HCEC 1CT (cell line): ENCODE results near the gene CD9.
A peak's percentile ranks its signal among the peaks of the same experiment; 100 is the strongest.
"Not testable (repeated sequence)": the region's sequence is repeated elsewhere in the genome, so short reads cannot be mapped to it uniquely, and the experiment has no call there.

Experiments used
- DNase-seq: peaks from one replicate; pipeline ENCODE4 v3.0.0-alpha.2; 2017

CD9 gene

GRCh38 chr12:6180268-6181051 lies 19.7 kb upstream of the CD9 start:
- DNase-seq = peak; percentile 94

- DNase-seq = no peak
These were observed 19.0 kb upstream of the CD9 start for GRCh38 chr12:6181166-6181565.

- DNase-seq = no peak
These were observed 18.5 kb upstream of the CD9 start for GRCh38 chr12:6181583-6182278.

GRCh38 chr12:6182279-6182898 lies 17.8 kb upstream of the CD9 start:
- peak; percentile 55 for DNase-seq

- peak; percentile 71 for DNase-seq
These were observed 16.3 kb upstream of the CD9 start for GRCh38 chr12:6183689-6184428.

- DNase-seq = no peak
These were observed 14.0 kb upstream of the CD9 start for GRCh38 chr12:6185961-6186827.

- no peak for DNase-seq
These were observed 12.0 kb upstream of the CD9 start for GRCh38 chr12:6187948-6188793.

- no peak for DNase-seq
These were observed 11.2 kb upstream of the CD9 start for GRCh38 chr12:6189028-6189427.

GRCh38 chr12:6189952-6190598 lies 10.1 kb upstream of the CD9 start:
- DNase-seq = not testable (repeated sequence)

GRCh38 chr12:6190767-6191530 lies 9.3 kb upstream of the CD9 start:
- not testable (repeated sequence) for DNase-seq

GRCh38 chr12:6192604-6193380 lies 7.4 kb upstream of the CD9 start:
- DNase-seq = no peak

- DNase-seq = no peak
These were observed 6.1 kb upstream of the CD9 start for GRCh38 chr12:6193853-6194815.

- peak; percentile 86 for DNase-seq
These were observed 4.3 kb upstream of the CD9 start for GRCh38 chr12:6195665-6196535.

- DNase-seq = no peak
These were observed 2.1 kb upstream of the CD9 start for GRCh38 chr12:6198051-6198450.

- no peak for DNase-seq
These were observed 1.6 kb upstream of the CD9 start for GRCh38 chr12:6198556-6198955.

- no peak for DNase-seq
These were observed 1.1 kb upstream of the CD9 start for GRCh38 chr12:6198985-6199530.
